ENCODE data around the gene PDE4D. TPM values are rescaled to one million over a fixed set of nuclear protein-coding genes. Genes with fewer than 3 reads are reported as not detected.

PDE4D gene
- total and polyA plus RNA-seq, 4 donors = 12.8 to 167 (median 44.5) TPM

GRCh38 chr5:59616413-59616812, 277.1 kb downstream of the PDE4D start:
- TF ChIP-seq, protein P1, sequence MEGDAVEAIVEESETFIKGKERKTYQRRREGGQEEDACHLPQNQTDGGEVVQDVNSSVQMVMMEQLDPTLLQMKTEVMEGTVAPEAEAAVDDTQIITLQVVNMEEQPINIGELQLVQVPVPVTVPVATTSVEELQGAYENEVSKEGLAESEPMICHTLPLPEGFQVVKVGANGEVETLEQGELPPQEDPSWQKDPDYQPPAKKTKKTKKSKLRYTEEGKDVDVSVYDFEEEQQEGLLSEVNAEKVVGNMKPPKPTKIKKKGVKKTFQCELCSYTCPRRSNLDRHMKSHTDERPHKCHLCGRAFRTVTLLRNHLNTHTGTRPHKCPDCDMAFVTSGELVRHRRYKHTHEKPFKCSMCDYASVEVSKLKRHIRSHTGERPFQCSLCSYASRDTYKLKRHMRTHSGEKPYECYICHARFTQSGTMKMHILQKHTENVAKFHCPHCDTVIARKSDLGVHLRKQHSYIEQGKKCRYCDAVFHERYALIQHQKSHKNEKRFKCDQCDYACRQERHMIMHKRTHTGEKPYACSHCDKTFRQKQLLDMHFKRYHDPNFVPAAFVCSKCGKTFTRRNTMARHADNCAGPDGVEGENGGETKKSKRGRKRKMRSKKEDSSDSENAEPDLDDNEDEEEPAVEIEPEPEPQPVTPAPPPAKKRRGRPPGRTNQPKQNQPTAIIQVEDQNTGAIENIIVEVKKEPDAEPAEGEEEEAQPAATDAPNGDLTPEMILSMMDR (IDR thresholded peaks at IDR 0.05; ENCODE audit: control extremely low read depth, extremely low read depth) = no peak
- DNase-seq (no peak), ATAC-seq (ENCODE audit: insufficient read depth, low FRiP score) (no peak)
- Histone ChIP-seq H3K4me3 (no peak overlapping the region), H3K27ac (ENCODE audit: low read depth in 1 of 2, low read length in 1 of 2) (no peak overlapping the region), H3K9ac (ENCODE audit: insufficient read depth in 1 of 2, low read length in 2 of 2) (no peak overlapping the region), H3K36me3 (ENCODE audit: control insufficient read depth in 4 of 4, insufficient read depth in 4 of 4, low read length in 4 of 4) (no peaks in the 10 kb centered on the region), H3K9me3 (ENCODE audit: control insufficient read depth in 4 of 4, insufficient read depth in 3 of 4, low read length in 3 of 4) (no peaks in the 10 kb centered on the region), H3K27me3 (ENCODE audit: control insufficient read depth in 3 of 3, insufficient read depth in 3 of 3, low read length in 2 of 3) (no peaks in the 10 kb centered on the region), H3K4me1 (ENCODE audit: control insufficient read depth in 5 of 5, insufficient read depth in 5 of 5, low read length in 5 of 5) (no peaks in the 10 kb centered on the region)
- WGBS, 2 donors = 95 to 97% methylated on average over 1 of the region's 1 CpG

- TF ChIP-seq, protein P1 (IDR thresholded peaks at IDR 0.05; ENCODE audit: control extremely low read depth, extremely low read depth) = no peak
- no peak overlapping the region for H3K9ac ChIP-seq (ENCODE audit: insufficient read depth in 1 of 2, low read length in 2 of 2)
- 87 to 91% methylated on average over 1 of the region's 1 CpG for WGBS, 2 donors
- no peak overlapping the region for H3K4me3 ChIP-seq
- H3K27me3 ChIP-seq (ENCODE audit: control insufficient read depth in 3 of 3, insufficient read depth in 3 of 3, low read length in 2 of 3) = no peaks in the 10 kb centered on the region
- no peaks in the 10 kb centered on the region for H3K4me1 ChIP-seq (ENCODE audit: control insufficient read depth in 5 of 5, insufficient read depth in 5 of 5, low read length in 5 of 5)
- no peak overlapping the region for H3K27ac ChIP-seq (ENCODE audit: low read depth in 1 of 2, low read length in 1 of 2)
- no peaks in the 10 kb centered on the region for H3K9me3 ChIP-seq (ENCODE audit: control insufficient read depth in 4 of 4, insufficient read depth in 3 of 4, low read length in 3 of 4)
- DNase-seq (no peak), ATAC-seq (ENCODE audit: insufficient read depth, low FRiP score) (no peak)
- no peaks in the 10 kb centered on the region for H3K36me3 ChIP-seq (ENCODE audit: control insufficient read depth in 4 of 4, insufficient read depth in 4 of 4, low read length in 4 of 4)
Observed at GRCh38 chr5:59615272-59615671, 278.3 kb downstream of the PDE4D start.

DNA sequence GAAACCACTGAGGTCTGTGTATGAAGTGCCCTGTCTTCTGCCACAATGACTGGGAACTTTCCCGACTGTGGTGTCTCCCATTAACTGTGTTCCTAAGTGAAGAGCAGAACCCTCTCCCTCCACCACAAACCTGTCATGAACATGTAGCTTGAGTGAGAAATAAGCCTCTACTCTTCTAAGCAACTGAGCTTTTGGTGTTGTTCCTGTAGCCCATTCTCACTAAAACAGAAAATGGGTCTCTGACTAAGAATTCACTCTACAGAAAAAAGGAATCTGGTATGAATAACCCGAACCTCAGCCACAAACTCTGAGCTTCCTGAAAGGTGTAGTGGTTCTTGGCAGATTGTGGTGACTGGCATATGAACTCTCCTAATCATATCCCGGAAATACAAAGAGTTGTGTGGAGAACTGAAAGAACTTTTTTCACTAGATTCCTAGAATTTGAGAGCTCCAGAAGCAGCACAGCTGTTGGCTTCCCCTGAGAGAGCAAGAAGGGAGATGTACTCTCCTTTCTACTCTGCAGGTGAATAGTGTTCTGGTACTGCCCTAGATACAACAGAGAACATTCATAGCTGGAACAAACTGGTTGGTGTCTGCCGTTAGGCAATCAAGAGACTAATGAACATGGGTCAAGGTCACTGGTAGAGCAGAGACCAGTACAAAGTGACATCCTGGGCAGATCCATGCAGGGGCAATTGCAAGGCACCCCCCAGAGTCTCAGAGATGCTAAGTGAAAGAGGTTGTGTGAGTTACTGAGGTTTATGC, 283.8 kb downstream of the PDE4D start:
- 47 to 59% methylated on average over 4 of the region's 4 CpGs for WGBS, 2 donors

More for the DNA sequence above, 283.8 kb downstream of the PDE4D start:
- ATAC-seq (ENCODE audit: insufficient read depth, low FRiP score) = no peak
- Histone ChIP-seq H3K27ac (ENCODE audit: low read depth in 1 of 2, low read length in 1 of 2) (no peak overlapping the region), H3K4me1 (ENCODE audit: control insufficient read depth in 5 of 5, insufficient read depth in 5 of 5, low read length in 5 of 5) (peaks cover 0 to 17% (median 9%) of the 10 kb centered on the region in 5 donors), H3K9ac (ENCODE audit: insufficient read depth in 1 of 2, low read length in 2 of 2) (no peak overlapping the region), H3K4me3 (no peak overlapping the region), H3K36me3 (ENCODE audit: control insufficient read depth in 4 of 4, insufficient read depth in 4 of 4, low read length in 4 of 4) (no peaks in the 10 kb centered on the region), H3K9me3 (ENCODE audit: control insufficient read depth in 4 of 4, insufficient read depth in 3 of 4, low read length in 3 of 4) (no peaks in the 10 kb centered on the region), H3K27me3 (ENCODE audit: control insufficient read depth in 3 of 3, insufficient read depth in 3 of 3, low read length in 2 of 3) (no peaks in the 10 kb centered on the region)
- TF ChIP-seq, protein P1 (IDR thresholded peaks at IDR 0.05; ENCODE audit: control extremely low read depth, extremely low read depth) = no peak
- no peak for DNase-seq

All from lung (tissue), 12 donors.